ENCODE measurements around the gene TSPY1.
"Not testable (repeated sequence)": the region's sequence is repeated elsewhere in the genome, so short reads cannot be mapped to it uniquely, and the experiment has no call there.

TSPY1 gene, protein sequence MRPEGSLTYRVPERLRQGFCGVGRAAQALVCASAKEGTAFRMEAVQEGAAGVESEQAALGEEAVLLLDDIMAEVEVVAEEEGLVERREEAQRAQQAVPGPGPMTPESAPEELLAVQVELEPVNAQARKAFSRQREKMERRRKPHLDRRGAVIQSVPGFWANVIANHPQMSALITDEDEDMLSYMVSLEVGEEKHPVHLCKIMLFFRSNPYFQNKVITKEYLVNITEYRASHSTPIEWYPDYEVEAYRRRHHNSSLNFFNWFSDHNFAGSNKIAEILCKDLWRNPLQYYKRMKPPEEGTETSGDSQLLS

GRCh38 chrY:9466655-9467054 is at the start of gene TSPY1:
Gene TSPY1 (plus strand): TSS chrY:9466955. CDS start chrY:9467001, 46 bp downstream.
- DNase-seq, result not testable (repeated sequence)

GRCh38 chrY:9486967-9487366 is 20.2 kb downstream of the TSPY1 start, which contains the start of gene TSPY9:
Gene TSPY9 (plus strand): TSS chrY:9487267. CDS start chrY:9487313, 46 bp downstream.
- DNase-seq, result not testable (repeated sequence)

GRCh38 chrY:9504396-9504795 is 37.6 kb downstream of the TSPY1 start:
- not testable (repeated sequence) for DNase-seq

DNA sequence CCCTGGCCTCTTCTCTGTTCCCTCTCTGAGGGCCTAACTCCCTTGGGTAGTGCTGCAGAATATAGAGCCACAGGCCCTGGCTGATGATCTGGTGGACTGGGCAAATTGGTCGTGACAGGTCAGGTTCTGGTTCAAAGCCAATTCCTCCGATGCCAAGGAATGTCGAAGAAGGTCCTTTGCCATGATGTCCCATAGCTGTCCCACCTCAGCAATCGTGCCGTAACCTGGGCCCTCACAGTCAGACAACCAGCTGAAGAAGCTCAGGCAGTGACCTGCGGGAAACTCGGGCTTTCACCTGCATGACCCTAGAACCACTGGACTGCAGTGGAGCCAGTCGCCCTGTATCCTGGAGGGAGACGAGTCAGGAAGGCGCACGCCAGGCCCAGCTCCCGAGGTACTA is 49.5 kb downstream of the TSPY1 start:
- not testable (repeated sequence) for DNase-seq
